HG02571 (cell line): Measurements from ENCODE around the gene ARHGEF7.

Experiments
- ATAC-seq: cut with Tn5 transposase; IDR thresholded peaks from one replicate; pipeline ENCODE4 v1.9.1; 2021; ENCODE audit warnings: mild to moderate bottlenecking, moderate library complexity; ENCODE audit not compliant: unreplicated experiment

Gene ARHGEF7

DNA sequence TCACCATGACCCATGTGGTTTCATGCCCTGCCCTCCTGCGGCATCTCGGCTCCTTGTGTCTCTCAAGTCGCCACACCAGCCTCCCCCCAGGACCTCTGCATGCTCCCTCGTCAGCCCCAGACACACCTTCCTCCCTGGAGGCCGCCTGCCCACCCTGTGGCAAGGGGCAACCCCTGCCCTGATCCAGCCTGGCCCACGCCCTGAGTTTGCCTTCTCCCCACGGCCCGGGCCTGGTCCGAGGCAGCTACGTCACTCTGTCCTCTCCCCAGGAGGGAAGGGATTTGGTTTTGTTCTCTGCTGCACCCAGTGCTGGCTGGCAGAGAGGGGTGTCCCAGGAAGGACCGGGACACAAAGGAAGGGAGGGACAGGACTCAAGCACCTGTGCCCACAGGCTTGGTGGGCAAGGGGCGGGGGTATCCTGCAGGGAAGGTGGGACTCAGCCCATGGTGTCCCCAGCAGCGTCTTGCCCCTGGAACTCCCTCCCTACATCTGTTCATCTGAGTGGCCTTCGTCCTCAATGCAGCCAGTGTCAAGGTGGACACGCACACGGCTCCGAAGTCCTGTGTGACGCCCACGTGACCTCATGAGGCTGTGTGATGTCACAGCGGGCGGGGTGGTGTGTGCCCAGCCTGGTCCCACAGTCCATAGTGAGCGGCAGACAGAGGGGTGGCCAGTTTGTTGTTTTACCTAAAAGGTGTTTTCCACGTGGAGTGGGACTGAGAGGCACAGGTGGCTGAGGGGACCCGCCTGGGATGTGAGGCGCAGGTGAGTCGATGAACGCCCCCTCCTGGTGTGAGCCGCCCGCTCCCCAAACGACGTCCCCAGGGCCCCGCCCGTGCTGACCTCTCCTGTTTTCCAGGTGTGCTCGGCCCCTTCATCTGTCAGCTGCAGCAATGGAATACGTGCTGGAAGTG, 205.1 kb downstream of the ARHGEF7 start, which contains the start of gene TEX29:
Gene TEX29 (plus strand): TSS at position 645 of the 914 bp plus-strand sequence. CDS start 249 bp downstream, at position 894.
- ATAC-seq, result no peak

DNA sequence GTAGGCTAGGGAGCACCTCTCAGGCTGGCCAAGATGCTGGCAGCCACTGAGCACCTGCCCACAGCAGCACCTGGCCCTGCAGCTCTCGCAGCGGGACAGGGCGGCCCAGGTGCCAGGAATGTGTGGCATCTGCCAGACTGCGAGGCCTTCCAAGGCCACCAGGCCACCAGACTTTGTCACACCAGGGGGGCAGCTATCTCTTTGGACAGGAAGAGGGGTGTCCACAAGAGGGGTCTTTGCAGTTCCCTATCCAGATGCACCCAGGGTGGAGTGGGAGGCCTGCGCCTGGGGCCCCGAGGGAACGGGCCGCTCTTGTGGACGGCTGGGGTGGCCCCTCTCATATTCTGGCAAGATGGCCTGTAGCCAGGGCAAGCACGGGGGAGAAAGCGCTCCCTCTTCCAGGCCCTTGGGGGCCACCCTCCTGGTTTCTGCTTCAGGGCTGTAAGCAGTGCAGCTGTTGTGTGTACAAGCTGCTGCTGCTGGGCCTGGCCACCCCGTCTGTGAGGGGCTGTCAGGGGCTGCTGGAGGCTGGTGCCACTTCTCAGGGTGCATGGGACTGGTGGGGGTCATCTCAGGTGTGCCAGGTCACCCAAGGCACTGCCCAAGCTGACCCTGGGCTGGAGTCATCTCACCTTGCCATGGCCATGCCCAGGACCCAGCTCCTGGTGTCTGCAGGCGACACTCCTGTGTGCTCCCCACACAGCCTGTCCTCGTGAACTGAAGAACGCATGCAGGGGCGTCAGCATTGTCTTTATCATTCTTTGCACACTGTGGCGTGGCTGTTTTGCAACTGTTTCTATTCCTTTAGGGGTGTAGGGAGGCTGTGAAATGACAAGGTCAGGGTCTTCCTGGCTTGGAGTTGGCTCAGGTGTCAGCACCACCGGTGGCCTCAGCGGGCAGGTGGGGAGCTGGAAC, 207.1 kb downstream of the ARHGEF7 start:
- ATAC-seq, result no peak

DNA sequence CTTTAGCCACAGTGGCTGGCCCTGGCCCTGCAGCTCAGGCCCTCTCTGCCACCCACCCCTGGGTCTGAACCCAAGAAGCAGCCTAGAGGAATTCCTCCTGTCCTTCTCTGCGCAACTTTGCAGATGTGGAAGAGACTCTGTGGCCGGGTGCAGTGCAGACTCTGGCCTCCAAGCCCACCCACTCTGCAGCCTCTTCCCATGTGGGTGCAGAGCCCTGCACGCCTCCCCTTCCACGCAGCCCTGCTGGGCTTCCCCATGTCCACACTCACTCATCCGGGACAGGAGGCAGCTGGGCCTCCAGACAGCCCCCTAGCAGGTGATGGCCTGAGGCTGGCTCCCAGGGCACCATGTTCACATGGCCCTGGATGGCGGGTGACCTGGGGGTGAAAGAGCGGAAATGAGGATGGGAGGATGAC, 207.8 kb downstream of the ARHGEF7 start:
- no peak for ATAC-seq

DNA sequence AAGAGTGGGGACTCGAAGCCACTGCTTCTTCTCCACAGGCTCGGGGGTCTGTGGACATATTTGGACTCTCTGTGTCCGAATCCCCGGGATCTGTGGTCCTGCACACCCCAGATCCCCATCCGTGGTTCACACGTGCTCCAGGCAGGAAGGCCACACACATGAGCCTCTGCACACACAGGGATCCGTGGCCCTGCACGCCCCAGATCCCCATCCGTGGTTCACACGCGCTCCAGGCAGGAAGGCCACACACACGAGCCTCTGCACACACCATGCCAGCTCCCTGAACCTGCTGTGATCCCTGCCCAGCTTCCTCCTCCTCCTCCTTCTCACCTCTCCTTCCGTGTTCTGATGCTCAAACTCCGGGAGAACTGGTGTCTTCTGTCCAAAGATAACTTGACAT, 208.4 kb downstream of the ARHGEF7 start:
- ATAC-seq, result no peak

DNA sequence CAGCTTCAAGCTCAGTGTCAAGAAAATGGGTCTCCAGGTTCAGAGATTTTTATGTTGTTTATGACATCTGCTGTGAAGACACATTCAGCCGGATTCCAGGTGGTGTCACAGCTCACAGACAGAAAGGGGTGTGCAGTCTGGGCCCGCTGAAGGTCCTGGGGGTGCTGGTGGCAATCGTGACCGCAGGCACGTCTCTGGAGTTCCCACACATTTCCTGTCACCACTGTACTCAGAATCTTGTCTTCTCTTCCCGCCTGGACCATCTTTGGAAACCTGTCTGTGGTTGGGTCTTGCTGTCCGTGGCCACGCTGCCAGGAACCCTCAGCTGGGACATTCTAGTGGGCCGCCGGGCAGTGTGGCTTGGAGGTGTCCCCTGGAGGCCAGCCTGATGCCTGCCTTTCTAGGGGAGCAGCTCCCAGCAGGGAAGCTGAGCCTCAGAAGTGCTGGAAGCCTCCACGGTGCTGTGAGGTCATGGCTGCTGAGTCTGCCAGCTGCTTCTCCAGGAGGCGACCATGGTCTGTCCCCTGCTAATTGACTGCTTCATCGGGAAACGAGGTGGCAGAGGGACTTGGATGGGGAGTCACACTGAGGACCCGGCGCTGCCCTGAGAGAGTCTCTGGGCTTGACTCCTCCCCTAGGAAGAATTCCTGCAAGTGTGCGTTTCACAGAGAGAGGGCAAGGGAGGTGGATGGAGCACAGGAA, 209.0 kb downstream of the ARHGEF7 start:
- no peak for ATAC-seq

DNA sequence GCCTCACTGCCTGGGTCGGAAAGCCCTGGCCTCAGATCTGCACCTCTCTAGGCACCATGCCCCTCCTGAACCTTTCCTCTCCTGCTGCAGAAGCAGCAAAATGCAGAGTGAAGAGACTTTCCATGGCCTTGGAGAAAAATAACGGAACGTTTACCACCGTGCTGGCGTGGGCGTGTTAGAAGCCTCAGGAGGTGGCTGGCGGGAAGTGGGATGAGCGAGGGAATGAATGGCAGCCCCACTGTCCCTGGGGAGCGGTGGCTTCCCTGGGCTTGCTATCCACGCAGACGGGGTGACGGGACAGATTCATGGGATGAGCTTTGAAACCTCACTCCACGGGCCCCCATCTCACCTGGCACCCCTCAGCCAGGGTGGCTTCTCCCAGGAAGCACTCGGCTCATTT, 209.6 kb downstream of the ARHGEF7 start:
- ATAC-seq, result no peak

DNA sequence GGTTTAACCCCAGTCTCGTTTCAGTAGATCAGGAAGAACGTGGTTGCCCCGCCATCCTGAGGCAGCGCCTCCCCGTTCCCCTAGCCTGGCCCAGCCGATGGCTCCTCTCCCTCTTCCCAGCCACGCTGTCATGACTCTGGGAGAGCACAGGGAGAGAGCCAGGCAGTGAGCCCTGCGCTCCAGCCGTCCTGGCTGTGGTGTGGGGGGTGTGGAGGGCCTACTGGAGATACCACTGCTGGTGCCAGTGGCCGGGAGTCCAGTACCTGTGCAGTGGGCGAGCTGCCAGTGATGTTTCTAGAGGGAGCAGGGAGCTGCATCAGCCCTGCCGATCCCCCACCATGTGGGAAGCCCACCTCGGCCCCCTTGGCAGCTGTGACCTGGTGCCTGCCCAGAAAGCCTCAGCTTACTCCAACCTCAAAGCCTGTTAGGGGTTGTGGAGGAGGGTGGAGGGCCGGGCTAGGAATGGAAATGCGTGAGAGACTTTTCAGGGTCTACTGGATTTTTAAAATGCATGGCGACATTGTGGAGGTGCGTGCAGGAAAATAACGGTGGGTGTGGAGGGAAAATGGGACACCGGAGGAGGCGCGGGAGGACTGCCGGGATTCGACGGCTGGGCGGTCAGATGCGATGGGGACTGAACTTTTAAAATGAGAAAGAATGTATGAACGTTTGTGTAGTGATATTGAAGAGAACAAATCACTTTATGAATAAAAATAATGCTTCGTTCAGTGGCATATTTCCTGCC, 210.2 kb downstream of the ARHGEF7 start:
- no peak for ATAC-seq

DNA sequence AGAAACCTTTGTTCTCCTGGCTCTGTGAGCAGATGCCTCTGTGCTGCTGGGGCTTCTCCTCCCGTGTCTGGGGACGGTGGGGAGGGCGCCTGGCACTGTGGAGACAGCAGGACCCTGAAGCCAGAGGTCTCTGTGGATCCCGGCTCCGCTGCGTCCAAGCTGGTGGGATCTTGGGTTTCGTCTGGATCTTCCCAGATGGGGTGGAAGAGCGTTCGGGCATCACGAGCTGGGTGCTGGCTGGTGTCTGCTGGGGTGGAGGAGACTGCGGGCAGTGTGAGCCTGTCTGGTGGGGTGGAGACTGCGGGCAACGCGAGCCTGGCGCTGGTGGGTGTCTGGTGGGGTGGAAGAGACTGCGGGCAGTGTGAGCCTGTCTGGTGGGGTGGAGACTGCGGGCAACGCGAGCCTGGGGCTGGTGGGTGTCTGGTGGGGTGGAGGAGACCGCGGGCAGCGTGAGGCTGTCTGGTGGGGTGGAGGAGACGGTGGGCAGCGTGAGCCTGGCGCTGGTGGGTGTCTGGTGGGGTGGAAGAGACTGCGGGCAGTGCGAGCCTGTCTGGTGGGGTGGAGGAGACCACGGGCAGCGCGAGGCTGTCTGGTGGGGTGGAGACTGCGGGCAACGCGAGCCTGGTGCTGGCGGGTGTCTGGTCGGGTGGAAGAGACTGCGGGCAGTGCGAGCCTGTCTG, 211.0 kb downstream of the ARHGEF7 start:
- no peak for ATAC-seq

DNA sequence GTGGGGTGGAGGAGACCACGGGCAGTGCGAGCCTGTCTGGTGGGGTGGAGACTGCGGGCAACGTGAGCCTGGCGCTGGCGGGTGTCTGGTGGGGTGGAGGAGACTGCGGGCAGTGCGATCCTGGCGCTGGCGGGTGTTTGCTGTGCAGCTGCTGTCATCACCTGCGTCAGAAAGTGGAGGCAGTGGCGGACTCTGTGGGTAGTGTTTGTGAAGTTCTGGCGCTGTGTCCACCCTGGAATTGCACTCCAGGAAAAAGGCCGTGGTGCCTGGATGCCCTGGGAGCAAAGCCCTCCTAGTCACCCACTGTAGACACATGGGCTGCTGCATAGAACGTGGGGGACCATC, 211.5 kb downstream of the ARHGEF7 start:
- ATAC-seq, result no peak

DNA sequence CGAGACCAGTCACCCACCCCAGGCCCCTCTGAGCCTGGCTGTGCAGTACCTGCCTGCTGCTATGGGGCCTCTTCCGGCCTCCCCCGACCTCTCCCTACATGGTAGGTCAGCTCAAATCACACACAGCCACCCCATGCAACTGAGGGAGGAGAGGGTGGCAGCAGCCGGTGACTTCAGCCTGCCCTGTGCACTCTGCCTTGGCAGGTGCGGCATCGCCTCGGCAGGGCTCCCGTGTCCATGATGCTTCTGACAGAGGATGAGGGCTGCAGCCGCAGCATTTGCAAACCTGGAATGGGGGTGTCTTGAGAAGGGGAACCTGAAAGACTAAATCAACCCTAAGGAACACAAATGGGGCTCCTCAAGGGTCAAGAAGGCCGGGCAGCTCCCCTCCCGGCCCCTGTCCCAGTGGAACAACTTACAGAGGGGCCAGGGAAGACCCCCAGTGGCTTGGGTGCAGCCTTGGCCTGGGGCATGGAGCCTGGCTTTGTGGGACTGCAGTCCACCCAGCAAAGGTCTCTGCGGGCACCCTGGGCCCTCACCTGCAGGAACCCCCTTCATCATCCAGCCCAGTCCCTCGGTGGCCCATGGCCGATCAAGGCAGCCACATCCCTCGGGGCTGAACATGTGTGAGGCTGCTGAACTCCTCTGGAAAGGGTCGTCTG, 212.0 kb downstream of the ARHGEF7 start:
- ATAC-seq, result no peak

DNA sequence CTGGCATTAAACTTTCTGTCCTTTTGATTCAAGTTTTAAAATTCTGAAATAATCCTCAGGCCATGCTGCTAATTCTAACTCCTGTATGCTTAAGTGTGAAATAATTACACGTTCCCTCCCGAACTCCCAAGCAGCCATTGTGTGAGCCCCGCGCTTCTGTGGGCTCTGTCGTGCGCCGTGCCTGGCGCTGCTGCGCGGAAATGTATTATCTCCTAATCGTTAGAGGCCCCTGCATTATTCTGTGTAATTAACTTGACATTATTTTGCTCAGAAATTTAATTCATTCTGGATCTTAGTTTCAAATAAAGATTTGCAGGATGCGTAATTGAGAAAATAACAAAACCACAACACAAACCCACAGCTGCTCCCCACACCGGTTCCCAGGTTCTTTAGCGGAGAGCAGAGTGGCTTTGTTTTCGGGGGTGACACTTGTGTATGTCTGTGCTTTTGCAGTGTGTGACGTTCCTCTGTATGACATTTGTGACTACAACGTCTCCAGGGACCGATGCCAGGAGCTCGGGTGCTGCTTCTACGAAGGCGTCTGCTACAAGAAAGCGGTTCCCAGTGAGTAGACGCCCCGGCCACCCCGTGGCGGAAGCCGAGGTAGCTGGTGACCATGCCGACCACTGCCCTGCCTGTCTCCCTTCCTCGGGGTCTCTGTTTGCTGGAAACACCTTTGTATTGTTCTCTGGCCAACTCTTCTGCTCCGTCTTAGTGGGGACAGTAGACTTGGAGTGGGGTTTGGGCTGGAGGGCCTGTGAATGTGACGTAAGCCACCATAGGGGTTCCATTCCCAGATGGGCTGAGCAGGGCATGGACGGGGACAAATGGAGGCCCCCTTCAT, 212.8 kb downstream of the ARHGEF7 start:
- ATAC-seq, result no peak

DNA sequence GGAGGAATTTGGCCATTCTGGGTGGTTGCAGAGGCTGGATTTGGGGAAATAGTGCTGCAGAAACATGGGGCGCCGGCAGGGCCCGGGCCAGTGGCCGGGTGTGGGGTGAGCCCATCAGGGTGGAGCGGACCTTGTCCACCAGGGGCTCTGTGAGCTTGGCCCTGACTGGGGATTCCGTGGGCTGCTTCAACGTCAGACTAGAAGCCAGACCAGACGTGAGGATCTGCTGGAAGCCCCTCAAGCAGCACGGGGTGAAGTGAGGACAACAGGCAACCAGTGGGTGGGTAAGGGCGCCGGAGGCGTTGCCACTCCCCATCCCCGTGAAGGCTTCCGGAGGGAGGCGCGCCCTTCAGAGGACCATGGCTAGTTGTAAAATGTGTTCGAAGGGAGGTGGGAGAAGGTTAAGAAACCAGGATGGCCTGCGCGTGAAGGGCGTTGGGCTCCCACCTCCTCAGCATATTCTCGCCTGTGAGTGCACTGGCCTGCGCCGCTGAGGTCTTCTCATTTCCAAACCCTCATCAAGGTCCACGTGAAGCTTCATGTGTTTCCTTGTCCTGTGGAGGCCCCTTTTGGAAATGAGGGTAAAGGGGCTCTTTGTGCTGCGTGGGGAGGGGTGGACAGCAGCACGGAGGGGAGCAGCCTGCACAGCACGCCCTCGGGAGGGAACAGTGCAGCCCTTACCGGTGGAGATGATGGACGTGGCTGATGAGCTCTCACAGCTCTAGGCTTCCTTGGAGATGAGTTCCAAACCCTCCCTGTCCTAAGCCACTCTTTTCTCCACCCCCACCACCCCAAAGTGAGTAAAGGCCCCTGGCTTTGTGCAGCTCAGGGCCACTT, 213.7 kb downstream of the ARHGEF7 start:
- no peak for ATAC-seq

DNA sequence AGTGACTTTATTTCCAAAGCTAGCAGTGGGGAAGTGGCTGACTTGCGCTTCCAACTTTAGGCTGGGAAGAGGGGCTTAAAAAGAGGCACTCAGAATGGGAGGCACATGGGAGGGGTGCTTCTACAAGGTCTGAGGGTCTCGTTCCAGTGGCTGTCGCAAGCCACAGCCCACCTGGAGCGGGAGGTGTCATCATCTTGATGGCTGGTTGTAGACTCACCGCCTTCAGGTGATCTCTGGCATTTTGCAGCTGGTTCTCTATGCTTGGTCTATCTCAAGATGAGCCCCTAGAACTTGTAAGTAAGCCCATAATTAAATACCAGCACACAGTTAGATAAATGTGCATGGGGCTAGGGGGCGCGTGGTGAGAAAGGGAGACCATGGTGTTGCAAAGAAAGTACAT, 214.5 kb downstream of the ARHGEF7 start:
- ATAC-seq, result no peak

DNA sequence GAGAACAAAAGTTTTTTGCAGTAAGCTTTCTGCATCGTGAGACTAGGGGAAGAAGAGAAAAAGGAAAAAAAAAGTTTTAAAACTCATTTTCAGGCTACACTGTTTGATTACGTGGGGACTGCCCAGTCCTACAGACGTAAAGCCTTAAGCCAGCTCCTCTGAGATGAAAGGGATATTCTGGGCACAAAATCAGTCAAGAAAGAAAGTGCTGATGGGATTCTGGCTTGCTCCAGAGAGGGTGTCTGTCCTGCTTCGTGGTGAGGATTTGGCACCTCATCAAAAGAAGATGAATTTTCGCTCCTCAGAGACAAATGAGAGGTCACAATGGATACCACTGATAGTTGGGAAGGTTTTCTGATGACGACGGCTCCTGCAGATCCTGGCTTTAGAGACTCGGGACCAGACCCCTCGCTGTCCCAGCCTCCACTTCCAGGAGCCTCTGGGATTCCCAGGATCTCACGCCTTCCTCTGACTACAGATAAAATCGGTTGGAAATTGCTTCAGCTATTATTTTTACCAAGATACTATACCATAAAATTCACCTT, 215.0 kb downstream of the ARHGEF7 start:
- no peak for ATAC-seq

DNA sequence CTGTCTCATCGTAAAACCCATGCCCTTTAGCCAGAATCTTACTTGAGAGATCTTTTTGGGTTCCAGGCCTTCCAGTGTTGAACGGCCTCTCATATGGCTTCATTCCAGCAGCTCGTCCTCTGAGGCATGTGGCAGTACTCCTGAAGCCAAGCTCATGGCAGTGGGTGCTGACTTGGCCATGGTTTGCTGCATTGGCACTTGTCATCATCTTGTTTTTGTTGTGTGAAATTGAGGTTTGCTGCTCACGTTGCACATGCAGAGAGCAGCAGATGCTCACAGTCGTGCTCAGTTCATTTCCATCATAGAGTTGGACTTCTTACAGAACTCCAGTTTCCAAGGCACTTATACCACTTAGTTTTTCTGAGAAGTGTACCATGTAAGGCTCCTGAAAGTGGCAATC, 220.2 kb downstream of the ARHGEF7 start:
- no peak for ATAC-seq

DNA sequence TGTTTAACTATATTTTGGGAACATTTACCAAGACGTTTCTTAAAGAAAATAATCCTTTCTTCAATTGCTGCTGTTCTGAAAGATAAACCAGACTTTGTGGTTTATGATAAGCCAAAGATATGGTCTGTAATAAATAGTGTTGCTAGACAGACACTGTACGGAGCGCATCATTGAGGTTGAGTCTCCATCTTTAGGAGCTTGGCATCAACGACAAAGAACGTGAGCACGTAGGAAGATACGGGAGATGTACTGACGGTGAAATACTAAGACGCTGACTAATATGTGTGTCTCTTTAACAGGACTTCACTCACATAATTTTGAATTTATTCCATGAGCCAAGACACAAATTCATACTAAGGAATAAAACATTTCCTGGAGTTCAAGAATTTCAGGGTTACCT, 221.6 kb downstream of the ARHGEF7 start:
- no peak for ATAC-seq

DNA sequence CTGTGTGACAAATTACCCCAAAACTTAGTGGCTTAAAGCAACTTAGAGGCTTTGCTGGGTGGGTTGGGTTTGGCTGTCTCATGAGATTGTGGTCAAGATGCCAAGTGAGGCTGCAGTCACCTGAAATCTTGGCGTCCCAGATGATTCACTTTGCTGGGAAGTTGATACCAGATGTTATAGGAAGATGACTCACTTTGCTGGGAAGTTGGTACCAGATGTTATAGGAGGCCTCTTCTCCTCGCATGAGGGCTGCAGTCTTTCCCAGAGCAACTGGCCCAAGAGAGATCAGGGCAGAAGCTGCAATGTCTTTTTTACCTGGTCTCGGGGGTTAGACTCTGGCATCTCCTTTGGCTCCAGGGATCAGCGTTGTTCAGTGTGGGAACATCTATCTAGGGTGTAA, 222.1 kb downstream of the ARHGEF7 start:
- no peak for ATAC-seq
